B cell (primary cell): Measurements from ENCODE around the gene UBA7.

ENCODE experiments used
- EZH2 ChIP-seq: IDR thresholded peaks from 2 replicates; pipeline ENCODE4 v1.6.1; 2012; ENCODE audit warnings: borderline replicate concordance, low read depth, mild to moderate bottlenecking, moderate library complexity, low read length; ENCODE audit not compliant: insufficient read depth, poor library complexity, severe bottlenecking
- TF ChIP-seq, protein P1 (sequence below): fragments of 200-600 bp; IDR thresholded peaks from one replicate; pipeline ENCODE4 v1.8.0; 2022; ENCODE audit warnings: antibody characterized with exemption, mild to moderate bottlenecking

DNA sequence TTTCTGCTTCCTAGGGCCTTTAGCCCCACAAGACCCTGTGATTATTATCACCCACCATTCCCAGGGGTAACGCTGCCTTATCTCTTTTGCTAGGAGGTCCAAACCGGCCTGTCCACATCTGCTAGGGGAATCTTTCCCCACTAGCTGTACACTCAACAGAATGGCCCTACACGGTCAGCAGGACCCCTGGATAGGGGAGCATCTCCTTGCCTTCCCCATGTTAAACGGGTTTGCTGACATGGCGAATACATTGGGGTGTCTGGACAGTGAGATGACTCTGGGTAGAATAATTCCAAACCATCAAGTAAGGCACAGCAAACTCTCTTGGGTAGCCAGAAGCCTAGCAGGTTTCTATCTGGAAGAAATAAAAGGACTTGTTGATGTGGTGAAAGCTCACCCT lies 41.9 kb upstream of the UBA7 start:
- TF ChIP-seq, protein P1, sequence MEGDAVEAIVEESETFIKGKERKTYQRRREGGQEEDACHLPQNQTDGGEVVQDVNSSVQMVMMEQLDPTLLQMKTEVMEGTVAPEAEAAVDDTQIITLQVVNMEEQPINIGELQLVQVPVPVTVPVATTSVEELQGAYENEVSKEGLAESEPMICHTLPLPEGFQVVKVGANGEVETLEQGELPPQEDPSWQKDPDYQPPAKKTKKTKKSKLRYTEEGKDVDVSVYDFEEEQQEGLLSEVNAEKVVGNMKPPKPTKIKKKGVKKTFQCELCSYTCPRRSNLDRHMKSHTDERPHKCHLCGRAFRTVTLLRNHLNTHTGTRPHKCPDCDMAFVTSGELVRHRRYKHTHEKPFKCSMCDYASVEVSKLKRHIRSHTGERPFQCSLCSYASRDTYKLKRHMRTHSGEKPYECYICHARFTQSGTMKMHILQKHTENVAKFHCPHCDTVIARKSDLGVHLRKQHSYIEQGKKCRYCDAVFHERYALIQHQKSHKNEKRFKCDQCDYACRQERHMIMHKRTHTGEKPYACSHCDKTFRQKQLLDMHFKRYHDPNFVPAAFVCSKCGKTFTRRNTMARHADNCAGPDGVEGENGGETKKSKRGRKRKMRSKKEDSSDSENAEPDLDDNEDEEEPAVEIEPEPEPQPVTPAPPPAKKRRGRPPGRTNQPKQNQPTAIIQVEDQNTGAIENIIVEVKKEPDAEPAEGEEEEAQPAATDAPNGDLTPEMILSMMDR, result no peak
- TF ChIP-seq EZH2, result no peak
